ENCODE measurements around the gene PPP2R3A.
"Not testable (repeated sequence)": the region's sequence is repeated elsewhere in the genome, so short reads cannot be mapped to it uniquely, and the experiment has no call there.

The PPP2R3A gene

DNA sequence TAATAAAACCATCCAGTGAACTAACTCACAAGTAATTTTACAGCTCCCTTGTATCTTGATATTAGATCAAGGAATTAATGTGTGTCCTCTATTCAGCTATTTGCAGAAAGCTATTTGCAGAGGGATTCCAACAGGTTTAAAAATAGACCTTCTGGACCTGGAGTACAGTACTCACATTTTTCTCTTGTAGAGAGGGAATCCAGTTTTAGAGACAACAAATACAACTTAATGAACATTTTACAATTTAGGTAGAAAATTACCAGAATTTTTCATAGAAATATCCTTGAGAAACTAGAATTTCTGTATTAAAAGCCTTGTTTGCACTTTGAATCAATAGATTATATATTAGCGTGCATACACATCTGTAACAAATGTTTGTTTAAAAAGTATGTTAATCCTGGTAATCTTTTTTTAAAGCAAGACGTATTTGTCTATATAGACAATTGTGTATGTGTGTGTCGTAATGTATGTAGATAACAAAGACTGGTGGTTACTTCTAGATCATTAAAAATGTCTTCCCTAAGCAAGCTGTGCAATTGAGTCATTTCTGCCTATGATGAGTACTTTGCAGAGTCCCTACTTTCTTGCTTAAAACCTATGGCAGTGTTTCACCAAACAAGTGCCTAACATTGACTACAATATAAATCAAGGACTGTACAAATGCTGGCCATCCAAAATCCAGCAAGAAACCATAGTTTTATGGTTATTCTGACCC, 57.9 kb downstream of the PPP2R3A start:
- no peak for DNase-seq

DNA sequence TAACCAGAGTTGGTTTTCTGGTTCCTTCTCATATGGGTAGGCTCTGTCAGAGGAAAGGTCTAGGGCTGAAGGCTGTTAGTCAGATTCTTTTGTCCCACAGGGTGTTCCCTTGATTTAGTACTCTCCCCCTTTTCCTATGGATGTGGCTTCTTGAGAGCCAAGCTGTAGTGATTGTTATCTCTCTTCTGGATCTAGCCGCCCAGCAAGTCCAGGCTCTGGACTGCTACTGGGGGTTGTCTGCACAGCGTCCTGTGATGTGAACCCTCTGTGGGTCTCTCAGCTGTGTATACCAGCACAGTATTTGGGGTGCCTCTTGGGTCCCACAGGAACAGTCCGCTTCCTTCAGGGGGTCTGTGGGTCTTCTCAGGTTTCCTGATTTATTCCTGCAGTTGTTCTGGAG, 70.8 kb downstream of the PPP2R3A start:
- DNase-seq: no peak

DNA sequence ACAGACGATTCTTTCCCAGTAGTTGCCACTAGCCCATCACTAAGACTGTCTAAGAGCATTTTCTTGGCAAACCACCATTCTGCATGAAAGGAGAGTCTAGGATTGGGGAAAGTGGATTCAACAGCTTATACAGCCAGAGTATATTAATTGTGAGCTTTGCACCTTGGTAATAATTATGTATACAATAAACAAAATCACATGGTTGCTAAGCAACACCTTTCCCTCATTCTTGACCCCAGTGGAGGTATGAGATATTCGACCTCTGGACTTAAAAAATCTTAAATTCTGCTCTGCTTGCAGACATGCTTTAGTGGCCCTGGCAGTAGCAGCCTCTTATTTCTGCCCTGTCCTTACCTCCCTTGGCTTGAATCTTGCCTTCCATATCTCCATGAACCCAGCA, 73.1 kb downstream of the PPP2R3A start:
- DNase-seq: no peak

DNA sequence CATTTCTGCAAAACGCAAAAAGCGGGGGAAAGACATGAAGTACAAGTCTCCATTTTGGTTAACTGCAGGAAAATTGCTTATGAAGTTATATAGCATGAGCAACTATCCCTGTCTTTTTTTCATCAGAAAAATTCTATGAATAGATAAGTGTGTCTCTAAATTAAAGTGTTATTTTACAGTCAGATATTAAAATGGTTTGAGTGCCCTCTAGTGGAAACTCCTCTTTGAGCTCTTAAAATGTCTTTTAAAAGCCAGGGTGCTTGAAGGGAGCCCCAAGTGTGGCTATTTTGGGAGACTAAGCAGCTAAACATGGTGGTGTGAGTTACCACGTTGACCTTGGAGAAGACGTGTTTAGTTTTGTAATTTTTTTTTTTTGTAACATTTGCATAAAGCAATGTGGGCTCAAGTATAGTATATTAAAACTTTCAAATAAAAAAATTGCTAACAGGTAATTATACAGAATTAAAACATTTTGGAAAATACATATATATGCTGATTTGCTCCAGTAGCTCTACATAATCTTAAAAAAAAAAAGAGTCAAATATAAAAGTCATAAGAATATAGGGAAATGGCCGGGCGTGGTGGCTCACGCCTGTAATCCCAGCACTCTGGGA, 77.2 kb downstream of the PPP2R3A start:
- DNase-seq: no peak

DNA sequence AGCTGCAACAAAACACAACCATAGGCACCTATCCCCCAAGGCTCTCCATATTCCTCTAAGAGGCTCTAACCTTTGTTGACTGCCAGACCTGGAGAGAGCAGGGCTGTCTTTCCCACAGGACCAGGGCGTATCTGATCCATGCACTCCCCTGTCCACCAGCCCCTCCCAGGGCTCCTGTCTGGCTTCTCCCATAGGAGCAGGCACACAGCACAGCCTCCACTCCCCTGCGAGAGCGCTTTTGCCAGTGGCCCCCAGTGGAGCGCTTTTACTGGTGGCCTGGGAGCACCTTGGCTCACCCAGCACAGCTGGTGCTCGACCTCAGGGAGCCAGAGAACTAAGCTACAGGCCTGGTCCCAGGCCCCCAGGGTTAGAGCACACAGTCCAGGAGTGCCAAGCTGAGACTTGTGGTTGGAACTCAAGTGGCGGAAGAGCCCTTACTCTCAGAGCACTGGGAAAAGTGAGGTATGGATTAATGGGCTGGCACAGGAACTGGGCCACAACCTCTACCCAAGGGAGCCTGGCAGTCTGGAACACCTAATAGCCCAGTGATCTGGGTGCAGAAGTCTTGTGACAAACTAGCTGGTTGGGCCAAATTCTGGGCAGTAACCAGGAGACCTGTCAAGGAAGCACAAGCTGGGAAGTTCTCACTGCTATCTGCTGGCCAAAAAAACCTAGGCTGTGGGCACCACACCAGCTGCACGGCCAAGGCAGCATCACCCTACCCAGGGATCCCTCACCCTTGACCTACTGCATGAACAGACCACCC, 79.6 kb downstream of the PPP2R3A start:
- no peak for DNase-seq

DNA sequence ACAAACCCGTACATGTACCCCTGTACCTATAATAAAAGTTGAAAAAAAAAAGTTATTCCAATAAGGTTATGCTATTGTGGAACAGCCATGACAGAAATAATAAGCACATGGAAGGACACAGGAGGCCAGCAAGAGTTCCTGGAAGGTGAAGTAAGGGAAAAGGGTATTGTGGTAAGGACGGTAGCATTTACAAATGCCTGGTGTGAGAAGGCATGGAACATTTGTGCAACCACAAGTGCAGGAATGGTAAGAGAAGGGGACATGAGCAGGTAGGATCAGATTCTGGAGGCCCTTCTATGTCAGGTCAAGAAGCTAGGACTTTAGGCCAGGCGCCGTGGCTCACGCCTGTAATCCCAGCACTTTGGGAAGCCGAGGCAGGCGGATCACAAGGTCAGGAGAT, 82.5 kb downstream of the PPP2R3A start:
- no peak for DNase-seq

DNA sequence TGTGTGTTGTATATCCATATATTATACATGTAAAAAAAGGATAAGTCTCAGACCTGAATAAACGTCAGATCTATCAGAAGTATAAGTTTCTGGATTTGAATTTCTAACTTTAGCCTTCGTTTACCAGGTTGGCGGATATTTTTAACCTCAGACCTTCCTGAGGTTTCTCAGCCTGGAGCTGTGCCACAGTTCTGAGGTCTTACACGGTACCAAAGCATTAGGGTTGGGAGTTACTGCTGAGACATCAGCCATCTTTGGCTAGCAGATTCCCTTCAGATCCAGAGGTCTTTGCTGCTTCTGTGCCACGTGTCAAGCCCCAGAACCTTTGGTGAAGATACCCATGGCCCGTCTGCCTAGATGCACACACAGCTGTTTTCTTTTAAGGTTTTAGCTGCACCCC, 84.7 kb downstream of the PPP2R3A start:
- DNase-seq: no peak

DNA sequence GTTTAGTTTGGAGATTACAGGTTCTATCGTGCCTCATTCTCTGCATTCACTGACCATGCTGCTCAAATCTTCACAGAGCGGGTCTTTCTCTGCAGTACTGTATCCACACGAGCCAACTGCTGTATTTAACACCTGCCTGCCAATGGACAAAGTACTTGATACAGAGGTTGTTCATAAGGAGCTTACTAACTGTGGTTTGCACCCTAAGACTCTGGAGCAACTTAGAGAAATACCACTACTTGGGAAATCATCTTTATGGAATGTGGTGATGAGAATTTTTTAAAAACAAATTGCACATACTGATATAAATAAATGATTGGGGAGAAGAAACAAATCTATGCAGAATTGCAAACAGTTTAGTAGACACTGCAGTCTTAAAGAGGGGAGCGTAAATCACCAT, 90.0 kb downstream of the PPP2R3A start:
- no peak for DNase-seq

DNA sequence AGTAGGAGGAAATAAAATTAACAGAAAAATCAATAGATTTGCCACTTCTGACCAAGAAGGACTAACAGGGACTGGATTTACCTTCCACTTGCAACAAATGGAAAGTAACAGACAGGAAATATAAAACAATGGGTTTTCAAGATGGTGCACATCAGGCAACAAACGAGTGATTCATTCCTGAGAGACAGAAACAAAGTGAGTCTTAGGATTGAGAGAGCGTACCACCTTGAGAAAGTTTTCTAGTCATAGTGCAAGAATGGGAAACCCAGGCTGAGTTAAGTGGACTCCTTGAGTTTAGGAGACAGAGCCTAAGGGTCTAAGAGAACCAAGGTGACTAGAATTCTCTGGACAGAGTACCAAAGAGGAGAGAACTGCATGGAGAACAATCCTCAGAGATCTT, 101.7 kb downstream of the PPP2R3A start:
- DNase-seq: no peak

DNA sequence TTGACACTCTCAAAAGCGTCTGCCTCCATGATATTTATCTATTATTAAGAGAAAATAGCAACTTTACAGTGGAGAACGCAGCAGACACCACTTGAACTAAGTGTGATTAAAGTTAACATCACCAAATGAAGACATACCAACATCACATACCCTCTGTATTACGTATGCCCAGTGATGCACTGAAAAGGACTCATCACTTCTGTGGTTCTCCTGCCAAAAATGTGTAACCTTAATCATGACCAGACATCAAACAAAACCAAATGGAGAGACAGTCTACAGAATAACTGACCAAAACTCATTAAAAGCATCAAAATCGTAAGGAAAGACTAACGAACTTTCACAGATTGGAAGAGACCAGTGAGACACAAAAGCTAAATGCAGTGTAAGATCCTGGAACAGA, 103.2 kb downstream of the PPP2R3A start:
- no peak for DNase-seq

DNA sequence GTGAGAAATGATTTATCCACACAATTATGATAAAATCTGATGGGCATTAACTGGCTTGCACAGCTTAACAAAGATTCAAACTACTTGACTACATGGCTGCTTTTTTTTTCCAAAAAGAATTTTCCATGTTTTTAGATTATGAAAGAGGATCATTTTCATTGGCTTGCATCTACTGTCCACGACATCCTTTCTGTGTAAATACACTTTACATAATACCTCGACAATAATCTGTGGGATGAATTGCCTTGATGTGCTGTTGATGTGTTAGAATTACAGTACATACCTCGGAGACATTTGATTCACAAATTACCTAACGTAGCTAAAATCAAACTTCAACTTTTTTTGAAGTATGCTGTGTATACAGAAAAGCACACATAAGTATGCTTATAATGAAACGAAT, 104.4 kb downstream of the PPP2R3A start:
- DNase-seq: no peak

DNA sequence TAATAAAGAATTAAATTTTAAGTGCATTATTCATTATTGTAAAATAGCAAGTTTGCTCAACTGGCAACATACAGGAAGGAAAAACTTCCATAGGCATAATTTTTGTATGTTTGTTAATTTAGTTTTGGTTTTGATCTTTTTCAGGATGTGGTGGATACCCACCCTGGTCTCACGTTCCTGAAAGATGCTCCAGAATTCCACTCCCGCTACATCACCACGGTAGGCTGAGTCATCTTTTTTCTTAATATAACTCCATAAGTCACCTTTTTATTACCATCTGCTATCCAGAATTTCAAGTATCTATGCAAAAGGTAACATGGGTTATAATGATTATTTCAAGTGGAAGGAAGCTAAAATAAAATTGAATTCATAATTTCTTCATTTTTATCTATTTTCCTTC, 104.8 kb downstream of the PPP2R3A start:
- no peak for DNase-seq

DNA sequence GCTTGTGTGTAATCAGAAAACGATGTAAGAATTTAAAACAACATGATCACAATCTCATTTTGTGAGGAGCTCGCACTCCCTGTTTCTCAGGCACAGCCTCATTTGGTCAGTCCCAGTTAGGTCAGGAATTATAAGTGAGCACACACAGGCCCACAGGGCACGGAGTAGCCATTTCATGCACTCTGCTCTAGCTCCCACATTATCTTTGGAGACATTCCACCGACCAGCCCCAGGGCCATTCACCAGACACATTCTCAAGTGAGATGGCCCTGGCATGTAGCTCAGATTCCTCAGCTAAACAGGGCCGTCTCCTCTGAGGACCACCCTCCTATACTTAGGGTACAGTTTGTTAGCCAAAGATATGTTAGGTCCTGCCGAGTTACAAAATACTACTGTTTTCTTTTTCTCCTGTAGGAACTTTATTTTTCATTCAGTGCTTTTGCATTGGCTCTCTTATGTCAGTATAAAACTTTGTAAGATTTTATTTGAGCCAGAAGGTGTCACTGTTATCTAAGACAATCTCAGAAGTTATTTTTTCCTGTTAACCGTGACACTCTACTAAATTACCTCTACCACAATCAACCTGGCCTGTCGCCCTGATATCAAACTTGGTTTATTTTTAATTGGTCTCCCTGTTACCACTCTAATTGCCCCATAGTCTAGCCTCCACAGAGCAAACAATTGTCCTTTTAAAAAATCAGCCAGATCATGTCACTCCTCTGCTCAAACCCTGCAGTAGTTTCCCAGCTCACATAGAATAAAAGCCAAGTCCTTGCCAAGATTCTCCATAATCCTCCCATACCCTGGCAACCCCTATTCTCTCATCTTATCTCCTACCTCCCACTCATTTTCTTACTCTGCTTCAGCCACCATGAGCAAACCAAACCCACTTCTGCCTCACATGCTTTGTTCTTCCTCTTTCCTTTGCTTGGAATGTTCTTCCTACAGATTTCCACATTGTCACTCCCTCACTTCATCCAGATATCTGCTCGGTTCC, 105.7 kb downstream of the PPP2R3A start:
- no peak for DNase-seq

DNA sequence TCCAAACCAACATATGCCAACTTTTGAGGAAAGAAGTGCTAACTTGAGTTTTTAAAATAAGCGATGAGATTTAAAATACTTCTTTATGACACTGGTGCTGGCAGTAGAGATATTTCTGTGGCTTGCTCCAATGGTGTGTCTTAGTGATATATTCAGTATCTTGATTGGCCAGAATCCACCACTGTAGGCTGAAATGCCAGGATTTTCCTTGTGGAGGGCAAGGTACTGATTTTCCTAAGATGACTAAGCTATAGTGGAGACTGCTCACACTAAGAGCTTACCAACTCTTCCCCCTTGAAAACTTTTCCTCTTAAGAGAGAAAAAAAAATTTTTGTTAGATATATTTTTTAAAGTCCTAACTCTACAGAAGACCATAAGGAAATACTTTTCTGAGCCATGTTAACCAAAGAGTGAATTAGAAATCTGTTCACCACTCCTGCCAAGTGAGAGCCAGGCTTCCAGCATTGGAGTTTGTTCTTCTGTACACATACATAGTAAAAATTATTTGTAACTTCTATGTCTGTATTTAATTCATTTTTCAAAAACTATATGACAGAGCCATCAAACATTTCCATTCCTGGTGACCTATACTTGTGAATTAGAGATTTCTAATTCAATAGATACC, 109.1 kb downstream of the PPP2R3A start:
- DNase-seq: no peak

DNA sequence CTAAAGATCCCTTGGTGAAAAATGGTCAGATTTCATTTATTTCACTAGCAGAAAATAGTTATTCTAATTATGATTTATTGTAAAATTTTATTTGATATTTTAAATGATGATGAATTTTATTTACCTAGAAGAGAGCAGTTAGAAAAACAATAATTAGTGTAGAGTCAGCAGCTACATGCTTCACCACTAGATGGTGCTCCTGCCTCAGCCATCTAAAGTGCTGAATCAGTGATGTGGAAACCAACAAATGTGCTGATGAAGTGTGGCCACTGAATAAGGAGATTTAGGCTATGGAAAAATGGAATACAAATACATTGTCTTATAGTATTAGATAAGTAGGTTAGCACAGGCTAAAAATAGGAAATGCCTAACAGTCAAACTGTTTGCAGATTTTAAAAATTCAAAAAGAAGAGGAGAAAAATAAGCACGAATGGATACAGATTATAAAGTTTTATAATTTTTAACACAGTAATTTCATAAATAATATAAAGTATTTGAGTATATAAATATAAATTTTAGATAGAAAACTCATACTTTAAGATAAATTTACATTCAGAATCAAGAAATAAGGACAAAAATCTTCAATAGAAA, 109.8 kb downstream of the PPP2R3A start:
- DNase-seq: peak; percentile 75

DNA sequence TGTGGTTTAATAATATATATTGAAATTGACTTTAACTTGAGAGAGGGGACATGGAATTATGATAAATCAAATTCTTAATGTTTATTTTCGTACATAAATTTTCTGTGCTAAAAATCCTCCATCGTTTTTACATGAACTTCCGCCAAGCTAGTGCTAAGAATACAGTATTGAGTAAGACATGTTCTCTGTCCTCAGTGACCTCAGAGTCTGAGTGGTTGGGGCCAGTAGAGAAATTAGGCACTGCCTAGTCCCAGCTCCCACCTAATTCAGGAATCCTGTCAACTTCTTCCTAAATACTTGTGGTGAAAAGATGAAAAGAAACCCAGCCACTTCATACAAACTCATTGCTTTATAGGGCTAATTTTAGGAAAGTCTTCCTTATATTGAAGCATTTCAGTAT, 110.3 kb downstream of the PPP2R3A start:
- no peak for DNase-seq

DNA sequence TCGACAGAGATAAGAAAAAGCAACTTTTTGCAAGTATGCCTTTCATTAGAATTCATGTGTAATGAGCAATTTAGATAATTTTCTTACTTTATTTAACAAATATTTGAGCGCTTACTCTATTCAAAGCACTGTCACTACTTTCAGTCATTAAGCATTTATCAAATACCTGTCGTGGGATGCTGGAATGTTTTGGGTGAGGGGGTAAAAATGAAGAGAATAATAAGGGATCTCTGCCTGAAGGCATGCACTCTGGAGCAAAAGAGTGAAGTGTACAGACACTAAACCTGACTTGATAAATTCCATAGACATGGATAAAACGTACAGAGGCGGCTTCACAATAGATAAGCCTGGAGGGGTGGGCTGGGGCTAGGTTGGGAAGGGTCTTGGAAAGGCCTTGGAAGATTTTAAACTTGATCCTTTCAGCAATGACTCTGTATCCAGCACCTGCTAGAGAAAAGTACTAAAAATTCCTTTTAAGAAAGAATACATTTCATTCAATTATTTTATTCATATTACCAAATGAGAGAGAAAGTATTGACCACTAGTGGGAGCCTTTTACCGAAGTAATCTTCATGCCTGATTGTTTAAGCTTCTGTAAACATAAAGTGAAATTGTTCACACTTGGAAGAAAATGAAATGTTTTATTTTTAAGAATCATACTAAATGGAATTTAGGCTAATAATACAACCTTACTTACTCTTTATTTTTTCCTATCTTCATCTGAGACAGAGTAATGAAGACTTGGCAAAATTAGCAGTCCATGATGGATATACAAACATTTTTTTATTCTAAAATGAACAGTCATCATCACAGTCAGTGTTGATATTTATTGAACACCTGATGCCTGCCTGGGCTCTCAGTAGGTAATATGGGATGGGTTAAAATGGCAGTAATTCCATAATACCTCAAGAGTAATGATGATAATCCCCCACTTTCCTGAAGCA, 113.2 kb downstream of the PPP2R3A start:
- no peak for DNase-seq

DNA sequence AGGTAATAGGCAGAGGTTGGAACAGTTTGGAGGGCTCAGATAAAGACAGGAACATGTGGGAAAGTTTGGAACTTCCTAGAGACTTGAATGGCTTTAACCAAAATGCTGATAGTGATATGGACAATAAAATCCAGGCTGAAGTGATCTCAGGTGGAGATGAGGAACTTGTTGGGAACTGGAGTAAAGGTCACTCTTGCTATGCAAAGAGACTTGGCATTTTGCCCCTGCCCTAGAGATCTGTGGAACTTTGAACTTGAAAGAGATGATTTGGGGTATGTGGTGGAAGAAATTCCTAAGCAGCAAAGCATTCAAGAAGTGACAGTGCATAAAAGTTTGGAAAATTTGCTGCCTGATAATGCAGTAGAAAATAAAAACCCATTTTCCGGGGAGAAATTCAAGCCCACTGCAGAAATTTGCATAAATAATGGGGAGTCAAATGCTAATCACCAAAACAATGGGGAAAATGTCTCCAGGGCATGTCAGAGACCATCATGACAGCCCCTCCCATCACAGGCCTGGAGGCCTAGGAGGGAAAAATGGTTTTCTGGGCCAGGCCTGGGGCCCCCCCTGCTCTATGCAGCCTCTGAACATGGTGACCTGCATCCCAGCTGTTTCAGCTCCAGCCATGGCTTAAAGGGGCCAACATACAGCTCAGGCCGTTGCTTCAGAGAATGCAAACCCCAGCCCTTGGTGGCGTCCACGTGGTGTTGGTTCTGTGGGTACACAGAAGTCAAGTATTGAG, 118.3 kb downstream of the PPP2R3A start:
- not testable (repeated sequence) for DNase-seq

DNA sequence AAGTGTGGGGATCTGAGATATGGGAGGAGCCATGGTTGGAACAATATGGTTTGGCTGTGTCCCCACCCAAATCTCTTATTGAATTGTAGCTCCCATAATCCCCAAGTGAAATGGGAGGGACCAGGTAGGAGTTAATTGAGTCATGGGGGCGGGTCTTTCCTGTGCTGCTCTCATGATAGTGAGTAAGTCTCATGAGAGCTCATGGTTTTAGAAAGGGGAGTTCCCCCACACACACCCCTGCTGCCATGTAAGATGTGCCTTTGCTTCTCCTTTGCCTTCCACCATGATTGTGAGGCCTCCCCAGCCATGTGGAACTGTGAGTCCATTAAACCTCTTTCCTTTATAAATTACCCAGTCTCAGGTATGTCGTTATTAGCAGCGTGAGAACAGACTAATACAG, 119.5 kb downstream of the PPP2R3A start:
- DNase-seq: not testable (repeated sequence)

DNA sequence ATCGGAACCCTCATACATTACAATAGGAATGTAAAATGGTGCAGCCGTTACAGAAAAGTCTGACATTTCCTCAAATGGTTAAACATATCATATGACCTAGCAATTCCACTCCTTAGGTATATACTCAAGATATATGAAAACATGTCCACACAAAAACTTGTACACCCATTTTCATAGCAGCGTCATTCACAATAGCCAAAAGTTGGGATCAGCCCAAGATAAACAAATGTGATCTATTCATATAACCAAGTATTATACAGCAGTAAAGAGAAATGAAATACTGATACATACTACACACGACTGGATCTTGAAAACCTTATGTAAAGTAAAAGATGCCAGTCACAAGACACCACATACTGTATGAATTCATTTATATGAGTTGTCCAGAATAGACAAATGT, 128.2 kb downstream of the PPP2R3A start:
- DNase-seq: no peak
